Kidney glomerular epithelial cell (primary cell): Measurements from ENCODE around the gene MFAP3L.

Source experiments
- DNase-seq: peaks from one replicate; lab custom pipeline; 2025; lab: John Stamatoyannopoulos, UW

Gene MFAP3L

GRCh38 chr4:169941141-169941540 lies 85.1 kb downstream of the MFAP3L start:
- DNase-seq = no peak

- no peak for DNase-seq
Observed at GRCh38 chr4:169940460-169940859, 85.7 kb downstream of the MFAP3L start.
